Vagina (tissue), 2 donors: ENCODE measurements around the gene TUBGCP3.

ENCODE experiments used
- POLR2A ChIP-seq, 2 donors: fragments of 450-650 bp; IDR thresholded peaks; one replicate each; pipeline ENCODE4 v1.6.1; 2017; ENCODE audit warnings: antibody characterized with exemption in 2 of 2, mild to moderate bottlenecking in 2 of 2, moderate library complexity in 2 of 2
- POLR2AphosphoS5 ChIP-seq, 2 donors: sonication (generic); formaldehyde crosslinking; IDR thresholded peaks; one replicate each; pipeline ENCODE4 v1.9.0; 2017; ENCODE audit warnings: antibody characterized with exemption in 2 of 2, mild to moderate bottlenecking in 2 of 2, low read depth in 1 of 2; ENCODE audit not compliant: insufficient read depth in 1 of 2
- TF ChIP-seq, protein P1 (sequence below), 3 experiments: fragments of 450-650 bp in 2 of 3; fragments of 200-600 bp in 1 of 3; sonication (generic) in 1 of 3; IDR thresholded peaks; one replicate each; pipeline ENCODE4 v1.5.1; 2017 to 2019; ENCODE audit warnings: antibody characterized with exemption in 3 of 3, mild to moderate bottlenecking in 2 of 3, moderate library complexity in 2 of 3

DNA sequence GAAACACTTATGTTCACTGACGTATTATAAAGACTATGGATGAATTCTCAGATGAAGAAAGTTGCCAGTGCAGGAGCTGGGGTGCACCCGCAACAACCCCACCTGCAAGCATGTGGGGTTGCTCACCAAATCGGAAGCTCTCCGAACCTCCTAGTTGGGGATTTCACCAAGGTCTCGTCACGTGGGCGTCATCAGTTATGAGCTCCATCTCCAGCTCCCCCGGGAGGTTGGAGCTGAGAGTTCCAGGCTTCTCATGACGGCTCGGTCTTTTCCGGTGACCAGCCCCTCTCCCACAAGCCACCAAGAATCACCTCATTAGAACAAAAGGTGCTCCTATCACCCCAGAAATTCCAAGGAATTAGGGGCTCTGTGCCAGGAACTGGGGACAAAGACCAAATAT, 46.1 kb upstream of the TUBGCP3 start:
- no peak for TF ChIP-seq POLR2AphosphoS5 (IDR thresholded peaks at IDR 0.05; ENCODE audit: insufficient read depth in 1 of 2, low read depth in 1 of 2)
- TF ChIP-seq, protein P1, sequence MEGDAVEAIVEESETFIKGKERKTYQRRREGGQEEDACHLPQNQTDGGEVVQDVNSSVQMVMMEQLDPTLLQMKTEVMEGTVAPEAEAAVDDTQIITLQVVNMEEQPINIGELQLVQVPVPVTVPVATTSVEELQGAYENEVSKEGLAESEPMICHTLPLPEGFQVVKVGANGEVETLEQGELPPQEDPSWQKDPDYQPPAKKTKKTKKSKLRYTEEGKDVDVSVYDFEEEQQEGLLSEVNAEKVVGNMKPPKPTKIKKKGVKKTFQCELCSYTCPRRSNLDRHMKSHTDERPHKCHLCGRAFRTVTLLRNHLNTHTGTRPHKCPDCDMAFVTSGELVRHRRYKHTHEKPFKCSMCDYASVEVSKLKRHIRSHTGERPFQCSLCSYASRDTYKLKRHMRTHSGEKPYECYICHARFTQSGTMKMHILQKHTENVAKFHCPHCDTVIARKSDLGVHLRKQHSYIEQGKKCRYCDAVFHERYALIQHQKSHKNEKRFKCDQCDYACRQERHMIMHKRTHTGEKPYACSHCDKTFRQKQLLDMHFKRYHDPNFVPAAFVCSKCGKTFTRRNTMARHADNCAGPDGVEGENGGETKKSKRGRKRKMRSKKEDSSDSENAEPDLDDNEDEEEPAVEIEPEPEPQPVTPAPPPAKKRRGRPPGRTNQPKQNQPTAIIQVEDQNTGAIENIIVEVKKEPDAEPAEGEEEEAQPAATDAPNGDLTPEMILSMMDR (IDR thresholded peaks at IDR 0.05) = no peak
- TF ChIP-seq POLR2A (IDR thresholded peaks at IDR 0.05) = no peak
